ENCODE data around the gene PGD.
"Not testable (repeated sequence)": the region's sequence is repeated elsewhere in the genome, so short reads cannot be mapped to it uniquely, and the experiment has no call there.

Gene PGD

GRCh38 chr1:10433790-10434189 is 34.9 kb downstream of the PGD start:
- no peak for DNase-seq (ENCODE audit: low read depth in 3 of 3, low spot score in 1 of 3)

GRCh38 chr1:10434590-10434989 is 35.7 kb downstream of the PGD start:
- DNase-seq (ENCODE audit: low read depth in 3 of 3, low spot score in 1 of 3) = no peak

- DNase-seq (ENCODE audit: low read depth in 3 of 3, low spot score in 1 of 3) = no peak
Observed at GRCh38 chr1:10437052-10437451, 38.2 kb downstream of the PGD start.

- no peak for DNase-seq (ENCODE audit: low read depth in 3 of 3, low spot score in 1 of 3)
Observed at GRCh38 chr1:10438677-10439163, 39.9 kb downstream of the PGD start.

- DNase-seq (ENCODE audit: low read depth in 3 of 3, low spot score in 1 of 3) = no peak
Observed at GRCh38 chr1:10440305-10440704, 41.4 kb downstream of the PGD start.

GRCh38 chr1:10440794-10441193 is 41.9 kb downstream of the PGD start:
- no peak for DNase-seq (ENCODE audit: low read depth in 3 of 3, low spot score in 1 of 3)

GRCh38 chr1:10444248-10444647 is 45.4 kb downstream of the PGD start:
- no peak for DNase-seq (ENCODE audit: low read depth in 3 of 3, low spot score in 1 of 3)

GRCh38 chr1:10444795-10445397 is 46.0 kb downstream of the PGD start:
- no peak for DNase-seq (ENCODE audit: low read depth in 3 of 3, low spot score in 1 of 3)

- DNase-seq (ENCODE audit: low read depth in 3 of 3, low spot score in 1 of 3) = no peak
Observed at GRCh38 chr1:10446790-10447422, 48.0 kb downstream of the PGD start.

- DNase-seq (ENCODE audit: low read depth in 3 of 3, low spot score in 1 of 3) = no peak
Observed at GRCh38 chr1:10449751-10450150, 50.9 kb downstream of the PGD start, which contains the start of gene CORT. Gene CORT, plus strand, starts transcription at chr1:10450031. Its CDS starts 193 bp downstream, at chr1:10450224.

- no peak for DNase-seq (ENCODE audit: low read depth in 3 of 3, low spot score in 1 of 3)
Observed at GRCh38 chr1:10450156-10450814, 51.4 kb downstream of the PGD start.

GRCh38 chr1:10450836-10451235 is 52.0 kb downstream of the PGD start:
- DNase-seq (ENCODE audit: low read depth in 3 of 3, low spot score in 1 of 3) = no peak

- DNase-seq (ENCODE audit: low read depth in 3 of 3, low spot score in 1 of 3) = no peak
Observed at GRCh38 chr1:10451287-10451686, 52.4 kb downstream of the PGD start.

GRCh38 chr1:10456048-10456447 is 57.2 kb downstream of the PGD start:
- DNase-seq (ENCODE audit: low read depth in 3 of 3, low spot score in 1 of 3) = no peak

- no peak for DNase-seq (ENCODE audit: low read depth in 3 of 3, low spot score in 1 of 3)
Observed at GRCh38 chr1:10456661-10457060, 57.8 kb downstream of the PGD start.

- not testable (repeated sequence) for DNase-seq (ENCODE audit: low read depth in 3 of 3, low spot score in 1 of 3)
Observed at GRCh38 chr1:10457462-10457861, 58.6 kb downstream of the PGD start.

GRCh38 chr1:10457875-10458274 is 59.0 kb downstream of the PGD start:
- no peak for DNase-seq (ENCODE audit: low read depth in 3 of 3, low spot score in 1 of 3)

GRCh38 chr1:10459184-10459583 is 60.3 kb downstream of the PGD start:
- no peak for DNase-seq (ENCODE audit: low read depth in 3 of 3, low spot score in 1 of 3)

GRCh38 chr1:10467078-10467477 is 68.2 kb downstream of the PGD start:
- no peak for DNase-seq (ENCODE audit: low read depth in 3 of 3, low spot score in 1 of 3)

- DNase-seq (ENCODE audit: low read depth in 3 of 3, low spot score in 1 of 3) = no peak
Observed at GRCh38 chr1:10470043-10470442, 71.2 kb downstream of the PGD start.
